ENCODE results near the gene GRIN3A. TPM values are rescaled to one million over a fixed set of nuclear protein-coding genes. Genes with fewer than 3 reads are reported as not detected.

The GRIN3A gene
- total and polyA plus RNA-seq, 8 donors, result 0.13 to 2.4 (median 1.4) TPM; not detected in 1

GRCh38 chr9:101618698-101619097 is 119.7 kb downstream of the GRIN3A start:
- no peak overlapping the region for H3K4me3 ChIP-seq
- no peak for ATAC-seq
- no peaks in the 10 kb centered on the region for H3K27me3 ChIP-seq
- H3K27ac ChIP-seq, result no peak overlapping the region
- no peaks in the 10 kb centered on the region for H3K4me1 ChIP-seq
- no peaks in the 10 kb centered on the region for H3K36me3 ChIP-seq
- DNase-seq, result no peak
- H3K9me3 ChIP-seq, result no peaks in the 10 kb centered on the region
- TF ChIP-seq CTCF (IDR thresholded peaks at IDR 0.05), result no peak
- intact Hi-C loops (cut with DNase I), result no loop called here

GRCh38 chr9:101605547-101605946 is 132.9 kb downstream of the GRIN3A start:
- ATAC-seq, result no peak
- DNase-seq, result no peak
- TF ChIP-seq CTCF (IDR thresholded peaks at IDR 0.05), result no peak

GRCh38 chr9:101604296-101604695 is 134.2 kb downstream of the GRIN3A start:
- no peak overlapping the region for H3K4me3 ChIP-seq
- no peak for TF ChIP-seq CTCF (IDR thresholded peaks at IDR 0.05)

More at GRCh38 chr9:101605547-101605946, 132.9 kb downstream of the GRIN3A start:
- no peak overlapping the region for H3K4me3 ChIP-seq
- H3K9me3 ChIP-seq, result no peaks in the 10 kb centered on the region
- intact Hi-C loops (cut with DNase I), result no loop called here
- H3K27me3 ChIP-seq, result peaks cover 0 to 4% of the 10 kb centered on the region in 2 donors
- H3K36me3 ChIP-seq, result no peaks in the 10 kb centered on the region
- no peaks in the 10 kb centered on the region for H3K4me1 ChIP-seq
- no peak overlapping the region for H3K27ac ChIP-seq

GRCh38 chr9:101601904-101602765 is 136.3 kb downstream of the GRIN3A start:
- DNase-seq (peak in 2 of 4 donors; percentile 38 to 56), ATAC-seq (peak; percentile 80)
- no peak overlapping the region for H3K27ac ChIP-seq
- no peaks in the 10 kb centered on the region for H3K9me3 ChIP-seq
- H3K4me1 ChIP-seq, result no peaks in the 10 kb centered on the region
- peak; percentile 50 for TF ChIP-seq CTCF (IDR thresholded peaks at IDR 0.05)
- H3K36me3 ChIP-seq, result no peaks in the 10 kb centered on the region
- no peaks in the 10 kb centered on the region for H3K27me3 ChIP-seq
- intact Hi-C loops (cut with DNase I), result no loop called here
- H3K4me3 ChIP-seq, result no peak overlapping the region

More at GRCh38 chr9:101604296-101604695, 134.2 kb downstream of the GRIN3A start:
- Histone ChIP-seq H3K9me3 (no peaks in the 10 kb centered on the region), H3K36me3 (no peaks in the 10 kb centered on the region), H3K27ac (no peak overlapping the region), H3K27me3 (peaks cover 0 to 4% of the 10 kb centered on the region in 2 donors), H3K4me1 (no peaks in the 10 kb centered on the region)
- intact Hi-C loops (cut with DNase I), result no loop called here
- no peak for DNase-seq
- ATAC-seq, result no peak

- Histone ChIP-seq H3K27me3 (peaks cover 0 to 8% of the 10 kb centered on the region in 2 donors), H3K4me1 (no peaks in the 10 kb centered on the region), H3K9me3 (no peaks in the 10 kb centered on the region), H3K27ac (no peak within 1 kb of the TSS), H3K4me3 (no peak within 1 kb of the TSS), H3K36me3 (no peaks in the 10 kb centered on the region)
- intact Hi-C loops (cut with DNase I), result no loop called here
- TF ChIP-seq CTCF (IDR thresholded peaks at IDR 0.05), result no peak
- ATAC-seq (no peak), DNase-seq (peak in 1 of 4 donors; percentile 78)
Observed at GRCh38 chr9:101594796-101595195, 143.7 kb downstream of the GRIN3A start, which contains the start of gene PPP3R2. PPP3R2 (minus strand) TSS chr9:101594969; CDS start chr9:101594921, 48 bp downstream.
